SU-DHL-6 (cell line): Measurements from ENCODE around the gene ADNP.

Source experiments
- CTCF ChIP-seq: fragments of 200-600 bp; sonication (generic); IDR thresholded peaks from one replicate; pipeline ENCODE4 v1.5.1; 2017; ENCODE audit warnings: antibody characterized with exemption, mild to moderate bottlenecking, low read length, moderate library complexity; ENCODE audit not compliant: insufficient read depth, poor library complexity, severe bottlenecking
- EZH2phosphoT487 ChIP-seq: fragments of 200-600 bp; sonication (generic), shearing (Covaris generic); conservative IDR thresholded peaks from 2 replicates; pipeline ENCODE4 v1.6.1; 2018; ENCODE audit warnings: mild to moderate bottlenecking, antibody characterized with exemption, low read length, moderate library complexity, mixed read lengths

GRCh38 chr20:50862546-50862945 is 68.7 kb downstream of the ADNP start:
- TF ChIP-seq CTCF = no peak
- no peak for TF ChIP-seq EZH2phosphoT487
